Measurements from ENCODE around the gene TMEM131. TPM values are rescaled to one million over a fixed set of nuclear protein-coding genes. Genes with fewer than 3 reads are reported as not detected.

TMEM131 gene
- total RNA-seq, 4 donors from 2014 or later = 78.4 to 86.4 (median 80.5) TPM

- peaks cover 0 to 15% (median 11%) of the 10 kb centered on the region in 4 donors for H3K4me1 ChIP-seq
- DNase-seq = no peak
- H3K27ac ChIP-seq = peak overlapping the region in 1 of 4 donors; percentile 17
- no peaks in the 10 kb centered on the region for H3K27me3 ChIP-seq
- no peak for TF ChIP-seq POLR2AphosphoS5 (IDR thresholded peaks at IDR 0.05)
- no peak for TF ChIP-seq POLR2A (IDR thresholded peaks at IDR 0.05)
- TF ChIP-seq, protein P1, sequence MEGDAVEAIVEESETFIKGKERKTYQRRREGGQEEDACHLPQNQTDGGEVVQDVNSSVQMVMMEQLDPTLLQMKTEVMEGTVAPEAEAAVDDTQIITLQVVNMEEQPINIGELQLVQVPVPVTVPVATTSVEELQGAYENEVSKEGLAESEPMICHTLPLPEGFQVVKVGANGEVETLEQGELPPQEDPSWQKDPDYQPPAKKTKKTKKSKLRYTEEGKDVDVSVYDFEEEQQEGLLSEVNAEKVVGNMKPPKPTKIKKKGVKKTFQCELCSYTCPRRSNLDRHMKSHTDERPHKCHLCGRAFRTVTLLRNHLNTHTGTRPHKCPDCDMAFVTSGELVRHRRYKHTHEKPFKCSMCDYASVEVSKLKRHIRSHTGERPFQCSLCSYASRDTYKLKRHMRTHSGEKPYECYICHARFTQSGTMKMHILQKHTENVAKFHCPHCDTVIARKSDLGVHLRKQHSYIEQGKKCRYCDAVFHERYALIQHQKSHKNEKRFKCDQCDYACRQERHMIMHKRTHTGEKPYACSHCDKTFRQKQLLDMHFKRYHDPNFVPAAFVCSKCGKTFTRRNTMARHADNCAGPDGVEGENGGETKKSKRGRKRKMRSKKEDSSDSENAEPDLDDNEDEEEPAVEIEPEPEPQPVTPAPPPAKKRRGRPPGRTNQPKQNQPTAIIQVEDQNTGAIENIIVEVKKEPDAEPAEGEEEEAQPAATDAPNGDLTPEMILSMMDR (IDR thresholded peaks at IDR 0.05) = no peak
- no peak for TF ChIP-seq EP300 (IDR thresholded peaks at IDR 0.05; ENCODE audit: low read depth)
- in situ Hi-C loops (cut with MboI; ENCODE audit: low pct_ligation_motif_present in 1 of 4, low pct_unique_long_range_greater_than_20kb in 1 of 4, low sequenced_read_pairs in 3 of 4) = no loop called here
- H3K4me3 ChIP-seq = no peak overlapping the region
- intact Hi-C loops (cut with DNase I; ENCODE audit: low total_unique reads) = no loop called here
- 76 to 92% methylated on average over 2 to 3 of the region's 3 CpGs for WGBS, 2 donors (ENCODE audit: low coverage in 1 of 2)
- H3K36me3 ChIP-seq = no peaks in the 10 kb centered on the region
- no peaks in the 10 kb centered on the region for H3K9me3 ChIP-seq
Measured at GRCh38 chr2:98012561-98012991, 16.8 kb upstream of the TMEM131 start.

DNA sequence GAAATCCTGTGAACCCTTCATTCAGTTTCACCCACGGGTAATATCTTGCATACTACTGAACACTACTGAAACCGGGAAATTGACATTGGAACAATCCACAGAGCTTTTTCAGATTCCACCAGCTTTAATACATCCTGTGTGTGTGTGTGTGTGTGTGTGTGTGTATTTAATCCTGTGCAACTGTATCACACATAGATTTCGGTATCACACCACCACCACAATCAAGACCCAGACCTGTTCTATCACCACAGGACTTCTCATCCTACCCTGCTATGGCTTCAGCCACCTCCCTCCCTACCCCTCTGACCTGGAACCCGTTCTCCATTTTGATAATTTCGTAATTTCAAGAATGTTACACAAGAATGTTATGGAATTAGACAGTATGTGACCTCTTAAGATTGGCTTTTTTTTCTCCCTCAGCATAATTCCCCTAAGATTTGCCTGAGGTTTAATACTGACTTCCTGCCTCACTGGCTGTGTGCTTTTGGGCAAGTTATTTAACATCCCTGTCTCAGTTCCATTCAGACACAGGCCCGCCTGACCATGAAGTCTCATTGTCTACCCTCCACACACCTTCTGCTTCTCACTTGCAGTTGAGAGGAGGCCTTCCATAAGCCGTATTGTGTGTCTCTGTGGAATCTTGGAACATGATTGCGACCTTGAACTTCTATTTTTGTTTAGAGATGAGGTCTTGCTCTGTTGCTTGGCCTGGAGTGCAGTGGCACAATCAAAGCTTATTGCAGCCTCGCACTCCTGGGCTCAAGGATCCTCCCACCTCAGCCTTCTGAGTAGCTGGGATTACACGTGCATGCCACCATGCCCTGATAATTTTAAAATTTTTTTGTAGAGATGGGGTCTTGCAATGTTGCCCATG lies 14.4 kb upstream of the TMEM131 start:
- Histone ChIP-seq H3K4me1 (no peaks in the 10 kb centered on the region), H3K9me3 (no peaks in the 10 kb centered on the region), H3K36me3 (no peaks in the 10 kb centered on the region), H3K4me3 (no peak overlapping the region), H3K27ac (no peak overlapping the region), H3K27me3 (no peaks in the 10 kb centered on the region)
- no peak for TF ChIP-seq POLR2A (IDR thresholded peaks at IDR 0.05)
- TF ChIP-seq, protein P1 (IDR thresholded peaks at IDR 0.05) = no peak
- no peak for TF ChIP-seq EP300 (IDR thresholded peaks at IDR 0.05; ENCODE audit: low read depth)
- no peak for TF ChIP-seq POLR2AphosphoS5 (IDR thresholded peaks at IDR 0.05)
- DNase-seq = no peak
- 72 to 73% methylated on average over 3 to 10 of the region's 10 CpGs for WGBS, 2 donors (ENCODE audit: low coverage in 1 of 2)
- intact Hi-C loops (cut with DNase I; ENCODE audit: low total_unique reads) = no loop called here
- in situ Hi-C loops (cut with MboI; ENCODE audit: low pct_ligation_motif_present in 1 of 4, low pct_unique_long_range_greater_than_20kb in 1 of 4, low sequenced_read_pairs in 3 of 4) = no loop called here

DNA sequence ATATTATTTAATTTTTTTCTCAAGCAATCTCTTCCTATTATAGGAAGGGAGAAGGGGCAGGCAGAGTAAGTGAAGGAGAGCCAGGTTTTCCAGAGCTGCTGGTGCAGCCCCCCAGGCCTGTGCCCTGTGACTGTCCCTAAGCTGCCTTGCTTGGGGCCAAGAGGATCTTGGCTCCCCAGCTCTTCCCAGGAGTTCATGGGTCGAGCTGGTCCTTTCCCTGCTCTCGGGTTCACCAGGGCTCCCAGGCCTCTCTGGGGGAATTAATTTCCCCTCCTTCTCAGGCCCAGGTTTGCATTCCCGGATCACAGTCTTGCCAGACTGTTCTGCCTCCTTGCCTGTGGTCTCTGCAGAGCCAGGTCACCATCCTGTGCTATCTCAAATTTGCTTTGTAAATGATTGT lies 12.7 kb upstream of the TMEM131 start:
- no peaks in the 10 kb centered on the region for H3K27me3 ChIP-seq
- H3K9me3 ChIP-seq = no peaks in the 10 kb centered on the region
- no peaks in the 10 kb centered on the region for H3K36me3 ChIP-seq
- 50 to 85% methylated on average over 1 to 3 of the region's 3 CpGs for WGBS, 2 donors (ENCODE audit: low coverage in 1 of 2)
- H3K4me1 ChIP-seq = no peaks in the 10 kb centered on the region
- no peak overlapping the region for H3K4me3 ChIP-seq
- DNase-seq = no peak
- in situ Hi-C loops (cut with MboI; ENCODE audit: low pct_ligation_motif_present in 1 of 4, low pct_unique_long_range_greater_than_20kb in 1 of 4, low sequenced_read_pairs in 3 of 4) (no loop called here), intact Hi-C loops (cut with DNase I; ENCODE audit: low total_unique reads) (no loop called here)
- H3K27ac ChIP-seq = no peak overlapping the region
- TF ChIP-seq EP300 (IDR thresholded peaks at IDR 0.05; ENCODE audit: low read depth) = no peak
- TF ChIP-seq, protein P1 (IDR thresholded peaks at IDR 0.05) = no peak
- TF ChIP-seq POLR2A (IDR thresholded peaks at IDR 0.05) = no peak
- no peak for TF ChIP-seq POLR2AphosphoS5 (IDR thresholded peaks at IDR 0.05)

GRCh38 chr2:98006378-98006777 lies 10.6 kb upstream of the TMEM131 start:
- WGBS, 2 donors (ENCODE audit: low coverage in 1 of 2) = 92 to 97% methylated on average over 11 of the region's 11 CpGs
- Histone ChIP-seq H3K27ac (no peak overlapping the region), H3K4me1 (no peaks in the 10 kb centered on the region), H3K9me3 (no peaks in the 10 kb centered on the region), H3K27me3 (no peaks in the 10 kb centered on the region), H3K36me3 (no peaks in the 10 kb centered on the region), H3K4me3 (no peak overlapping the region)
- no peak for TF ChIP-seq POLR2AphosphoS5 (IDR thresholded peaks at IDR 0.05)
- no peak for TF ChIP-seq POLR2A (IDR thresholded peaks at IDR 0.05)
- TF ChIP-seq, protein P1 (IDR thresholded peaks at IDR 0.05) = no peak
- no peak for TF ChIP-seq EP300 (IDR thresholded peaks at IDR 0.05; ENCODE audit: low read depth)
- no peak for DNase-seq
- in situ Hi-C loops (cut with MboI; ENCODE audit: low pct_ligation_motif_present in 1 of 4, low pct_unique_long_range_greater_than_20kb in 1 of 4, low sequenced_read_pairs in 3 of 4) = no loop called here
- intact Hi-C loops (cut with DNase I; ENCODE audit: low total_unique reads) = no loop called here

Measured in transverse colon (tissue), 4 donors.